ENCODE results near the gene LPAR3.

The LPAR3 gene

GRCh38 chr1:84899969-84900368, 7.0 kb upstream of the LPAR3 start:
- intact Hi-C loops (cut with DNase I; ENCODE audit: low total_unique reads), result no loop called here
- no peak overlapping the region for H3K4me3 ChIP-seq

GRCh38 chr1:84896279-84896678, 3.3 kb upstream of the LPAR3 start:
- no peak for TF ChIP-seq CTCF (IDR thresholded peaks at IDR 0.05)
- Histone ChIP-seq H3K4me1 (peaks cover 0 to 11% (median 7%) of the 10 kb centered on the region in 4 donors), H3K27me3 (peaks cover 0 to 39% of the 10 kb centered on the region in 2 donors), H3K36me3 (no peaks in the 10 kb centered on the region), H3K9me3 (no peaks in the 10 kb centered on the region), H3K4me3 (no peak overlapping the region), H3K27ac (no peak overlapping the region)
- intact Hi-C loops (cut with DNase I; ENCODE audit: low total_unique reads), result no loop called here
- DNase-seq, result no peak

More at GRCh38 chr1:84899969-84900368, 7.0 kb upstream of the LPAR3 start:
- Histone ChIP-seq H3K27me3 (peaks cover 0 to 15% of the 10 kb centered on the region in 2 donors), H3K36me3 (no peaks in the 10 kb centered on the region), H3K4me1 (no peaks in the 10 kb centered on the region), H3K9me3 (no peaks in the 10 kb centered on the region), H3K27ac (no peak overlapping the region)
- DNase-seq, result no peak
- no peak for TF ChIP-seq CTCF (IDR thresholded peaks at IDR 0.05)

- intact Hi-C loops (cut with DNase I; ENCODE audit: low total_unique reads), result no loop called here
These were observed 2.4 kb downstream of the LPAR3 start for GRCh38 chr1:84890566-84890965.

GRCh38 chr1:84889437-84889836, 3.6 kb downstream of the LPAR3 start:
- Histone ChIP-seq H3K36me3 (no peaks in the 10 kb centered on the region), H3K4me3 (no peak overlapping the region), H3K27ac (no peak overlapping the region), H3K4me1 (peaks cover 0 to 11% (median 7%) of the 10 kb centered on the region in 4 donors), H3K27me3 (peaks cover 0 to 21% of the 10 kb centered on the region in 2 donors), H3K9me3 (no peaks in the 10 kb centered on the region)
- intact Hi-C loops (cut with DNase I; ENCODE audit: low total_unique reads), result no loop called here
- no peak for DNase-seq
- TF ChIP-seq CTCF (IDR thresholded peaks at IDR 0.05), result no peak

More at GRCh38 chr1:84890566-84890965, 2.4 kb downstream of the LPAR3 start:
- Histone ChIP-seq H3K27ac (no peak overlapping the region), H3K36me3 (no peaks in the 10 kb centered on the region), H3K9me3 (no peaks in the 10 kb centered on the region), H3K27me3 (peaks cover 0 to 28% of the 10 kb centered on the region in 2 donors), H3K4me1 (peaks cover 0 to 11% (median 7%) of the 10 kb centered on the region in 4 donors), H3K4me3 (no peak overlapping the region)
- TF ChIP-seq CTCF (IDR thresholded peaks at IDR 0.05), result no peak
- no peak for DNase-seq

DNA sequence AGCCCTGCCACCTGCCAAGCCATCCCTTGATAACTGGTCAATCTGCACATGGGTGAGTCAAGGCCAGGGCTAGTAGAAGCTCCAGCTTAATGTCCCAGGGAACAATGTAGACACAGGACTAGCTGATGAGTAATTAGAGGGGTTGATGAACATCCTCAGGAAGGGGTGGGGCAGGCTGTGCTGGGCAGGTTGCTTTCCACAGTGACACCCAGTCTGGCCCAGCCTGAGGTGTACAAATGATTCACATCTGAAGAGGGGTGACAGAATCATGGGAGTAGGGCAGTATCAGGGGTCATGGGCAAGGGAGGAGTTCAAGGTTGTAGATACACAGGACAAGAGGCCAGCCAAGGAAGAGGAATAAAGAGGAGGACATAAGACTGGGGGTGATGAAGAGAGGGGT, 4.3 kb downstream of the LPAR3 start:
- DNase-seq, result no peak
- intact Hi-C loops (cut with DNase I; ENCODE audit: low total_unique reads), result no loop called here
- no peaks in the 10 kb centered on the region for H3K9me3 ChIP-seq
- no peak for TF ChIP-seq CTCF (IDR thresholded peaks at IDR 0.05)
- H3K4me1 ChIP-seq, result peaks cover 0 to 11% (median 7%) of the 10 kb centered on the region in 4 donors
- no peak overlapping the region for H3K27ac ChIP-seq
- peaks cover 0 to 20% of the 10 kb centered on the region in 2 donors for H3K27me3 ChIP-seq
- no peaks in the 10 kb centered on the region for H3K36me3 ChIP-seq
- H3K4me3 ChIP-seq, result no peak overlapping the region

All from tibial artery (tissue), 4 donors.